Skeletal muscle cell (primary cell): Measurements from ENCODE around the gene LCK.
"Not testable (repeated sequence)": the region's sequence is repeated elsewhere in the genome, so short reads cannot be mapped to it uniquely, and the experiment has no call there.

ENCODE experiments used
- DNase-seq: peaks from one replicate; pipeline ENCODE4 v3.0.0-alpha.2; 2010; ENCODE audit warnings: low read depth
- H3K4me3 ChIP-seq: 2 replicates; pipeline ENCODE4 v1.5.1; 2011; ENCODE audit warnings: low read depth, mild to moderate bottlenecking, control low read depth, low read length, moderate library complexity

Gene LCK

DNA sequence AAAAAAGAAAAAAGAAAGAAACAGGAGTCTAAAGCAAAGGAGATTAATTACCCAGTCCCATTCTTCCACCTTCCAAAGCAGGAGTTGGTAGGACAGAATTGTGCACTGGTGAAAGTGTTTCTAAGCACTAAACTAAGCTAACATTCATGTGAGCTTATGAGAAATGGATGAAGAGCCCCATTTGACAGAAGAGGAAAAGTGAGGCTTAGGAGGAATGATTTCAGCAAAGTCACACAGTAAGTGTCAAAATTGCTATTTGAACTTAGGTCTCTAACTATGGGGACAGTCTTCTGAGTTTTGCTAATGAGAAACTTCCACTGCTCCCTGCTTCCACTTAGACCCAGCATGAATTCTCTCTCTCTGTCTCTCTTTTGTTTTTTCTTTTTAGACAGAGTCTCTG is 18.7 kb downstream of the LCK start:
- no peak overlapping the region for H3K4me3 ChIP-seq
- no peak for DNase-seq

DNA sequence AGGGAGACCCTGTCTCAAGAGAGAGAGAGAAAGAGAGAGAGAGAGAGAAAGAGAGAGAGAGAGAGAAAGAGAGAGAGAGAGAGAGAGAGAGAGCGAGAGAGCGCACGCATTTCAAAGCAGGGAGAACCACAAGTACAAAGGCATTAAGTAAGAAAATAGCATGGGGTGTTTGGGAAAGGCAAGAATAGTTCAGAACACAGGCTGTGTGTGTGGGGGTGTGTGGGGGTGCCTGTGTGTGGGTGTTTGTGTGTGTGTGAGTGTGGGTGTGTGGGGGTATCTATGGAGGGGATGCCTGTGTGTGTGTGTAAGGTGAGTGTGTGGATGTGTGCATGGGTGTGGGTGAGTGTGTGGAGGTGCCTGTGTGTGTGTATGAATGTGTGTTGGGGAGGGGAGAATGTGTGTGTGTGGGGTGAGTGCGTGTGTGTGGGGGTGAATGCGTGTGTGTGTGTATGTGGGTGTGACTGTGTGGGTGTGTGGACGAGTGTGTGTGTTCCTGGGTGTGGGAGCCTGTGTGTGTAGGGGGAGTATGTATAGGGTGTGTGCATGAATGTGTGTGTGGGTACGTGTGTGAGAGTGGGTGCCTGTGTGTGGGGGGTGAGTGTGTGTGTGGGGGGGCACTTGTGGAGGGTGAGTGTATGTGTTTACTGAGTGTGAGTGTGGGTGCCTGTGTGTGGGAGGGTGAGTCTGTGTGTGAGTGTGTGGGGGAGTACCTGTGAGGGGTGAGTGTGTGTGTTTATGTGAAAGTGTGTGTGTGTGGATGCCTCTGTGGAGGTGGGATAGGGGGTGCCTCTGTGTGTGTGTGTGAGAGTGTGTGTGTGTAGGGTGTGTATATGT is 21.7 kb downstream of the LCK start:
- no peak overlapping the region for H3K4me3 ChIP-seq
- DNase-seq, result no peak

DNA sequence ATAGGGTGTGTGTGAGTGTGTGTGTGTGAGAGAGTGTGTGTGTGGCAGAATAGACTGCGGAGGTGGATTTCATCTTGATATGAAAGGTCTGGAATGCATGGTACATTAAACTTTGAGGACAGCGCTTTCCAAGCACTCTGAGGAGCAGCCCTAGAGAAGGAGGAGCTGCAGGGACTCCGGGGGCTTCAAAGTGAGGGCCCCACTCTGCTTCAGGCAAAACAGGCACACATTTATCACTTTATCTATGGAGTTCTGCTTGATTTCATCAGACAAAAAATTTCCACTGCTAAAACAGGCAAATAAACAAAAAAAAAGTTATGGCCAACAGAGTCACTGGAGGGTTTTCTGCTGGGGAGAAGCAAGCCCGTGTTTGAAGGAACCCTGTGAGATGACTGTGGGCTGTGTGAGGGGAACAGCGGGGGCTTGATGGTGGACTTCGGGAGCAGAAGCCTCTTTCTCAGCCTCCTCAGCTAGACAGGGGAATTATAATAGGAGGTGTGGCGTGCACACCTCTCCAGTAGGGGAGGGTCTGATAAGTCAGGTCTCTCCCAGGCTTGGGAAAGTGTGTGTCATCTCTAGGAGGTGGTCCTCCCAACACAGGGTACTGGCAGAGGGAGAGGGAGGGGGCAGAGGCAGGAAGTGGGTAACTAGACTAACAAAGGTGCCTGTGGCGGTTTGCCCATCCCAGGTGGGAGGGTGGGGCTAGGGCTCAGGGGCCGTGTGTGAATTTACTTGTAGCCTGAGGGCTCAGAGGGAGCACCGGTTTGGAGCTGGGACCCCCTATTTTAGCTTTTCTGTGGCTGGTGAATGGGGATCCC is 22.5 kb downstream of the LCK start:
- no peak for DNase-seq
- no peak overlapping the region for H3K4me3 ChIP-seq

DNA sequence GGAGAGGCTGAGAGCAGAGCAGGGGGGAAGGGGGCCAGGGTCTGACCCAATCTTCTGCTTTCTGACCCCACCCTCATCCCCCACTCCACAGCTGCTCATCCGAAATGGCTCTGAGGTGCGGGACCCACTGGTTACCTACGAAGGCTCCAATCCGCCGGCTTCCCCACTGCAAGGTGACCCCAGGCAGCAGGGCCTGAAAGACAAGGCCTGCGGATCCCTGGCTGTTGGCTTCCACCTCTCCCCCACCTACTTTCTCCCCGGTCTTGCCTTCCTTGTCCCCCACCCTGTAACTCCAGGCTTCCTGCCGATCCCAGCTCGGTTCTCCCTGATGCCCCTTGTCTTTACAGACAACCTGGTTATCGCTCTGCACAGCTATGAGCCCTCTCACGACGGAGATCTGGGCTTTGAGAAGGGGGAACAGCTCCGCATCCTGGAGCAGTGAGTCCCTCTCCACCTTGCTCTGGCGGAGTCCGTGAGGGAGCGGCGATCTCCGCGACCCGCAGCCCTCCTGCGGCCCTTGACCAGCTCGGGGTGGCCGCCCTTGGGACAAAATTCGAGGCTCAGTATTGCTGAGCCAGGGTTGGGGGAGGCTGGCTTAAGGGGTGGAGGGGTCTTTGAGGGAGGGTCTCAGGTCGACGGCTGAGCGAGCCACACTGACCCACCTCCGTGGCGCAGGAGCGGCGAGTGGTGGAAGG is 23.7 kb downstream of the LCK start:
- DNase-seq, result no peak
- no peak overlapping the region for H3K4me3 ChIP-seq

DNA sequence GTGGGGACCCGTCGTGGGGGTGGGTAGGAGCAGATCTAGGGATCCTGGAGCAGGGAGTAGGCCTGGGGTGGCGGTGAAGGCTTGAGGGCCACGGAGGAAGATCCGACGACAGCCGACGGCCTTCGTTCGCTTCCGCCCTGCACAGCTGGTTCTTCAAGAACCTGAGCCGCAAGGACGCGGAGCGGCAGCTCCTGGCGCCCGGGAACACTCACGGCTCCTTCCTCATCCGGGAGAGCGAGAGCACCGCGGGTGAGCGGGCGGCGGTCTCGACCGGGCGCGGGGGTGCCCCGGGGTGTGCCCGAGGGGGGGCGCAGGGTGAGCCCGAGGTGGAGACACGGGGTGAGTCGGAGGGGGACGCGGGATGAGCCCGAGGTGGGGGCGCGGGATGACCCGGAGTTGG is 24.4 kb downstream of the LCK start:
- no peak overlapping the region for H3K4me3 ChIP-seq
- DNase-seq, result no peak

DNA sequence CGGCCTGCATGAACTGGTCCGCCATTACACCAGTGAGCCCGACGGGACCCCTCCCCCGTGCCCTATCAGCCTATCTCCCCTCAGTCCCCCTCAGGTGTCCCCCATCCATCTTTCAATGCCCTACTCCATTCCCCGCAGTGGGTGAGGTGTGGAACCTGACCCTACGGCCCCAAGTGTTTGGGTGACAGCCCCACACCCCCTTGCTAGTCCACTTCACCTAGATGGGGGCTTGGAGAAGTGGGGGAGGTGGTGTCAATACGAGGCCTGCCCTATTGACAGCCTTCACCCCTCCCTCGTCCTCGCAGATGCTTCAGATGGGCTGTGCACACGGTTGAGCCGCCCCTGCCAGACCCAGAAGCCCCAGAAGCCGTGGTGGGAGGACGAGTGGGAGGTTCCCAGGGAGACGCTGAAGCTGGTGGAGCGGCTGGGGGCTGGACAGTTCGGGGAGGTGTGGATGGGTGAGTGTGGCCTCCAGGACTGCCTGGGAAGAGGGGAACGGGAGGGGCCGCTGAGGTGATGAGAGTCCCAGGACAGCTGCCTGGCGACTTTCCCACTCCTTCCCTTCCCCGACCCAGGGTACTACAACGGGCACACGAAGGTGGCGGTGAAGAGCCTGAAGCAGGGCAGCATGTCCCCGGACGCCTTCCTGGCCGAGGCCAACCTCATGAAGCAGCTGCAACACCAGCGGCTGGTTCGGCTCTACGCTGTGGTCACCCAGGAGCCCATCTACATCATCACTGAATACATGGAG is 25.1 kb downstream of the LCK start:
- H3K4me3 ChIP-seq, result no peak overlapping the region
- DNase-seq, result no peak

DNA sequence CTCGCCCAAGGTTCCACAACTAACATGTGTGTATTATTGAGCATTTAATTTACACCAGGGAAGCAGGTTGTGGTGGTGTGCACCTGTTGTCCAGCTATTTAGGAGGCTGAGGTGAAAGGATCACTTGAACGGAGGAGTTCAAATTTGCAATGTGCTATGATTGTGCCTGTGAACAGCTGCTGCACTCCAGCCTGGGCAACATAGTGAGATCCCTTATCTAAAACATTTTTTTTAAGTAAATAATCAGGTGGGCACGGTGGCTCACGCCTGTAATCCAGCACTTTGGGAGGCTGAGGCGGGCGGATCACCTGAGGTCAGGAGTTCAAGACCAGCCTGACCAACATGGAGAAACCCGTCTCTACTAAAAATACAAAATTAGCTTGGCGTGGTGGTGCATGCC is 33.7 kb downstream of the LCK start:
- DNase-seq, H3K4me3 ChIP-seq: not testable (repeated sequence)

DNA sequence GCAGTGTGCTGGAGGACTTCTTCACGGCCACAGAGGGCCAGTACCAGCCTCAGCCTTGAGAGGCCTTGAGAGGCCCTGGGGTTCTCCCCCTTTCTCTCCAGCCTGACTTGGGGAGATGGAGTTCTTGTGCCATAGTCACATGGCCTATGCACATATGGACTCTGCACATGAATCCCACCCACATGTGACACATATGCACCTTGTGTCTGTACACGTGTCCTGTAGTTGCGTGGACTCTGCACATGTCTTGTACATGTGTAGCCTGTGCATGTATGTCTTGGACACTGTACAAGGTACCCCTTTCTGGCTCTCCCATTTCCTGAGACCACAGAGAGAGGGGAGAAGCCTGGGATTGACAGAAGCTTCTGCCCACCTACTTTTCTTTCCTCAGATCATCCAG is 34.6 kb downstream of the LCK start:
- no peak overlapping the region for H3K4me3 ChIP-seq
- no peak for DNase-seq

DNA sequence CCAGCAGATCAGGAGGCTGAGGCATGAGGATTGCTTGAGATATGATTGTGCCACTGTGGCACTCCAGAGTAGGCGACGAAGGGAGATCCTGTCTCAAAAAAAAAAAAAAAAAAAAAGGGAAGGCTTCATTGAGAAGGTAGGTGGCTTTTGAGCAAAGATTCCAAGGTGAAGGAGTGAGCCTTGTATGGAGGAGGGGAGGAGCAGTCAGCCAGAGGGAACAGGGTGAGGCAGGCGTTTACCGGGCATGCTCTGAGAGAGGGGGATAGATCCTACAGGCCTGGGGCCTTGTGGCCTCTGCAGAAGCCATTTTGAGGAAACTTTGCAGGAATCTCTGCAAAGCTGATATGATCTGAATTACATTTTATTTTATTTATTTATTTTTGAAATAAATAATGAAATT is 35.7 kb downstream of the LCK start:
- DNase-seq, result no peak

DNA sequence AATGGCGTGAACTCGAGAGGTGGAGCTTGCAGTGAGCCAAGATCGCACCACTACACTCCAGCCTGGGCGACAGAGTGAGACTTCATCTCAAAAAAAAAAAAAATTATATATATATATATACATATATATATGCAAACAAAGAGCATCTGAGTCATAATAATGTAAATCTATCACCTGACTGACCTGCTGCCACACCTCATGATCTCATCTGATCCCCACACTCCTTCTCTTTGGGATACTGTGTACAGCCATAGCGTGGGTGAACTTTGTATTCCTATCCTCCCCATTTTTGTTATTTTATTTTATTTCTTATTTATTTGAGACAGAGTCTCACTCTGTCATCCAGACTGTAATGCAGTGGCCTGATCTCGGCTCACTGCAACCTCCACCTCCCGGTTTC is 38.2 kb downstream of the LCK start:
- H3K4me3 ChIP-seq, result no peak overlapping the region
- DNase-seq, result no peak

More for the DNA sequence above, 35.7 kb downstream of the LCK start:
- no peak overlapping the region for H3K4me3 ChIP-seq

DNA sequence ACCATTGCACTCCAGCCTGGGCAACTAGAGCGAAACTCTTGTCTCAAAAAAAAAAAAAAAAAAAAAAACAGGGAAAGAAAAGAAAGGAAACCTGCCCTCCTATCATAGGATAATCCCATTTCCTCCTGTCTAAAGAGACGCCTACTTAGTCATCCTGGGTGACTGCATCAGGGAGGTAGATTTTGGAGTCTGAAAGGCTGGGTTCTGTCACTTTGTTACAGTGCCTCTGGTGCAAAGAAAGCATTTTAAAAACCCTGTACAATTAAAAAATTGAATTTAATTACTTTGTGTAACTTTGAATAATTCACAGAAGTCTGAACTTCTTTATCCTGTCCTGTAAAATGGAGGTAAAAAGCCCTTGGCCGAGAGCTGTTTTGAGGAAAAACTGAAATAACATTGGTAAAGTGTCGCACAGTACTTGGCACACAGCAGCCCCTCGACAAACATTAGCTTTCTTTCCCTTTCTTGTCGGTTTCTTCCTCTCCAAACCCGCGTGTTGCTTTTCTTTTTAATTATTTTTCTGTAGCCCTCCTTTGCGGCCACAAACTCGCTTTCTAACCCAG is 40.2 kb downstream of the LCK start:
- peak overlapping the region; percentile 81 for H3K4me3 ChIP-seq
- peak; percentile 5 for DNase-seq

DNA sequence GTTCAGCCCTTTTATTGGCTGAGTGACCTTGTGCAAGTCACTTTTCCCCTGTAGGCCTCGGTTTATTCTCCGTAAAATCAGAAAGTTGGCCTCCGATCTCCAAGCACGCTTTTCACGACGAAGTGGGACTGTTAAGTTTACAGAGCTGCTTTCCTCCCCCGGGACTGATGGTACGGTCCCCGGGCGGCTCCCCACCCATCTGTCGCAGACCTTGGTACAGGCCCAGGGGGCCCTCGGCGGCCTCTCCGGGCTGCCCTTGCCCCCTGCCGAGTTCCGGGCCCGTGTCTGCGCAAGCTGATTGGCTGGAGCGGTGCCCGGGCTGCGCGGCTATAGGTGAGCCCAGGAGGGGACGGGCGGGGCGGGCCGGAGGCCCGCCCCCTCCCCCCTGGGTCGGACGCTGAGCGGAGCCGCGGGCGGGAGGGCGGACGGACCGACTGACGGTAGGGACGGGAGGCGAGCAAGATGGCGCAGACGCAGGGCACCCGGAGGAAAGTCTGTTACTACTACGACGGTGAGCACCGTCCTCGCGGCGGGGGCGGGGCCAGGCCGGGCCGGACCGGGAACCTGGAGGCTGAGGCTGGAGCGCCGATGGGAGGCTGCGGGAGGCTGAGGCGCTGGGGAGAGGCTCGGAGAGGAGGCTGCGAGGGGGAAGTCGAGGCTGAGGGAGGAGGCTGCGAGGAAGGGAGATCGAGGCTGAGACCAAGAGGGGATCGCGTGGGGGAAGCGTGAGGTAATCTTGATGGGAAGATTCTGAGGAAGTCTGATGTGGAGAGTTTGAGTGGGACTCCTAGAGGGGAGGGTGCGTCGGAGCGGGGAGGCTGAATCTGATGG is 40.9 kb downstream of the LCK start, which contains the start of gene HDAC1:
Gene HDAC1 (plus strand): TSS at position 376 of the 831 bp plus-strand sequence. CDS start 87 bp downstream, at position 463.
- H3K4me3 ChIP-seq, result peak within 1 kb of the TSS; percentile 81

DNA sequence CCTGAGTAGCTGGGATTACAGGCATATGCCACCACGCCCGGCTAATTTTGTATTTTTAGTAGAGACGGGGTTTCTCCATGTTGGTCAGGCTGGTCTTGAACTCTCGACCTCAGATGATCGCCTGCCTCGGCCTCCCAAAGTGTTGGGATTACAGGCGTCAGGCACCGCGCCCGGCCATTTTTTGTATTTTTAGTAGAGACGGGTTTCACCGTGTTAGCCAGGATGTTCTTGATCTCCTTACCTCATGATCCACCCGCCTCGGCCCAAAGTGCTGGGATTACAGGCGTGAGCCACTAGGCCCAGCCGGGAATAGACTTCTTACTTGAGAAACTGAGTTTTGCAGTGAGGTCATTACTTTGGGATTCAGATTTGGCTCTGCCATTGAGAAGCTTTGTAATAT is 47.1 kb downstream of the LCK start:
- H3K4me3 ChIP-seq, DNase-seq: not testable (repeated sequence)

More for the DNA sequence above, 40.9 kb downstream of the LCK start, which contains the start of gene HDAC1:
- peak; percentile 61 for DNase-seq

DNA sequence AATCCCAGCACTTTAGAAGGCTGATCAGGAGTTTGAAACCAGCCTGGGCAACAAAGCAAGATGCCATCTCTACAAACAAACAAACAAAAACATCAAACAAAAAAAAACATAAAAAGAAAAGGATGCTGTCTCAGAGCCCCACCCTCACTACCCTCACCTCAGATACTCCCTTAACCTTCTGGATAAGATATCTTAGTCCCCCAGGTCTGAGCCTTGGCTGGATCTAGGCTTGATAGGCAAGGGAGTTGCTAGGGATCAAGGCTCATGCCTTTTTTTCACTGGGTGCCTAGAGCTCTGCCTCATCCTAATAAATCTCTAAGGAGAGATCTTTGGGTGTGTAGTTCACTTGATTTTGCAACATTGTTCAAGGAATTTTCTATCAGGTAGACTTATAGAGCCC is 48.3 kb downstream of the LCK start:
- DNase-seq, result no peak
- H3K4me3 ChIP-seq, result no peak overlapping the region

DNA sequence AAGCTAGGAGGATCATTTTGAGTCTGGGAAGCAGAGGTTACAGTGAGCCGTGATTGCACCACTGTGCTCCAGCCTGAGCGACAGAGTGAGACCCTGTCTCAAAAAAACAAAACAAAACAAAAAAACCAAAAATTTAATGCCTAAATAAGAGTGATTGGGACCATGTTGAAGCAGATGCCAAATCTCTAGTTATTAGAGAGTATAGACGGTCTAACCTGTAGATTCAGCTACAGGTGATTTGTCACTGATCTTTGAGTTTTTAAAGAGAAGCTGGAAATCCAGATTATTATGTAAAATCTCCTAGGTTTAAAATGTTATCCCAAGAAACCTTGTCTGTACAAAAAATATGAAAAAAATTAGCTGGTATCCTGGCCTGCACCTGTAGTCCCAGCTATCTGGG is 52.3 kb downstream of the LCK start:
- no peak for DNase-seq
- H3K4me3 ChIP-seq, result no peak overlapping the region

DNA sequence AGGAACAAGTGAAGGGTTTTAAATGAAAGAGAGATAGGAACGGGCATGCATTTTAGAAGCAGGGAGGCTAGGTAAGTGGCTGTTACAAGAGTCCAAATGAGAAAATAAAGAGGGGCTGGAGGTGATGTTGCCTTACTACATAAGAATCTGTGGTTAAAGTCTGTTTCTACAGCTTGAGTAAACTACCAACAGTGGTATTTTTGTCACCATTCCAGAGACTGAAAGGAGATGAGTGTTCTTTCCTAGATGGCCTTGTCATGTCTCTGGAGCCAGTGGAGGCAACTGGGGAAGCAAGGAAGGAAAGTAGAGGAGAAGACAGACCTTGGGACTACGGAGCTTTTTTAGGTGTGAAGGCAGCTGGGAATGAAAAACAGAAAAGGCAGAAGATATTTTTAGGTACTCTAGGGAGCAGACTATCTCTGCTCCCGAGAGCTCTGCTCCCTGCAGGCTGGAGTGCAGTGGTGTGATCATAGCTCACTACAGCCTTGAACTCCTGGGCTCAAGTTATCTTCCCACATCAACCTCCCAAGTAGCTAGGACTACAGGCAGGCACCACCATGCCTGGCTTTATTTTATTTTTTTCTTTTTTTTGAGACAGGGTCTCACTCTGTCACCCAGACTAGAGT is 53.0 kb downstream of the LCK start:
- DNase-seq, result no peak
- H3K4me3 ChIP-seq, result no peak overlapping the region

DNA sequence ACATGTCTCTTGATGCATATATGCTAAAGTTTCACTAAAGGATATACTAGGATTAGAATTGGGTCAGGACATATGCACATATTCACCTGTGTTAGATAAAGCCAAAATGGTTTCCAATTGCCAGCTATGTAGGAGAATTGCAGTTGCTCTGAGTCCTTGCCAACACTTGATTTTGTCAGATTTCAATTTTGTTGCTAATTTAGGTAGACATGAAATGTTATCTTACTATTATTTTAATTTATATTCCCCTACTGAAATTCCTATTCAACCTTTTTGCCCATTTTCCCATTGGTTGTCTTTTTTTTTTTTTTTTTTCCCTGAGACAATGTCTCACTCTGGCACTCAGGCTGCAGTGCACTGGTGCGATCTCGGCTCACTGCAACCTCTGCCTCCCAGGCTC is 54.2 kb downstream of the LCK start:
- H3K4me3 ChIP-seq, result no peak overlapping the region
- no peak for DNase-seq

DNA sequence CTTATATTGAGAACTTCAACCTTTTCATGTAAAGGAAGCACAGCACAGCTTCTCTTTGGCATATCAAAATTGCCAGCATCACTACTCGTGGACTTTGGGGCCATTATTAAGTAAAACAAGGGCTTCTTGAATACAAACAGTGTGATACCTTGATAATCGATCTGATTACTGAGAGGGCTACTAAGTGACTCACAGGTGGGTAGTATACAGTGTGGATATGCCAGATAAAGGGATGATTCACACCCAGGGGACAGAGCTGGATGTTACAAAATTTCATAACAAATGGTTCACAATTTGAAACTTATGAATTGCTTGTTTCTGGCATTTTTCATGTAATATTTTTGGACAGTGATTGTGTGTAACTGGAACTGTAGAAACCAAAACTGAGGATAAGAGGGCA is 56.3 kb downstream of the LCK start:
- H3K4me3 ChIP-seq, result no peak overlapping the region
- no peak for DNase-seq
